GM12878 (cell line): ENCODE measurements around the gene PTPRM. TPM values are rescaled to one million over a fixed set of nuclear protein-coding genes. Genes with fewer than 3 reads are reported as not detected.

ENCODE experiments used
- ATAC-seq: fragments of 200-7000 bp; cut with Tn5 transposase; 3 replicates; pipeline ENCODE4 v1.9.1; 2020; ENCODE audit warnings: mild to moderate bottlenecking, moderate library complexity
- BruUV-seq: library from RNA; stranded (reverse); fragments of 400-500 nt; replicated peaks from 2 replicates; lab custom pipeline; 2021; lab: Mats Ljungman, UMichigan
- CTCF ChIA-PET: fragments of 300-600 bp; sonication (Branson Sonifier 250); formaldehyde crosslinking; extraction: SDS; loops from one replicate; lab custom pipeline; 2021; ENCODE audit warnings: inconsistent platforms; lab: Yijun Ruan, JAX
- POLR2A ChIA-PET: fragments of 350-600 bp; formaldehyde crosslinking; extraction: SDS; loops from one replicate; lab custom pipeline; 2021; ENCODE audit warnings: inconsistent platforms; lab: Charles Lee
- RAD21 ChIA-PET: fragments of 300-600 bp; sonication (Branson Sonifier 250); formaldehyde crosslinking; loops from one replicate; lab custom pipeline; 2023; ENCODE audit warnings: antibody characterized with exemption; ENCODE audit not compliant: unreplicated experiment; lab: Charles Lee
- SMC1A ChIA-PET: fragments of 300-600 bp; sonication (Branson Sonifier 250); formaldehyde crosslinking; loops from one replicate; lab custom pipeline; 2023; ENCODE audit not compliant: unreplicated experiment, uncharacterized antibody; lab: Charles Lee
- DNase-seq: peaks from one replicate; pipeline ENCODE4 v3.0.0-alpha.2; 2011; ENCODE audit warnings: low read depth, low spot score
- FAIRE-seq: peaks from 3 replicates; lab custom pipeline; 2011; peaks lifted over from hg19 to GRCh38; lab: Jason Lieb, UNC
- H2AFZ ChIP-seq: 2 replicates; pipeline ENCODE4 v1.6.0; 2011; ENCODE audit warnings: low read depth, low read length, control low read depth; ENCODE audit not compliant: control insufficient read depth
- H3K27ac ChIP-seq: 2 replicates; pipeline ENCODE4 v1.5.1; 2011; ENCODE audit warnings: control low read depth; ENCODE audit not compliant: control insufficient read depth, insufficient read depth
- H3K27me3 ChIP-seq, 2 experiments: replicated peaks in 1 of 2; 2 replicates each; pipeline versions ENCODE4 v1.6.0 to v1.6.1; 2011; ENCODE audit warnings: low read length in 1 of 2; ENCODE audit not compliant: control insufficient read depth in 2 of 2, insufficient read depth in 2 of 2
- H3K36me3 ChIP-seq, 2 experiments: 2 replicates each; pipeline ENCODE4 v1.5.1; 2011; ENCODE audit warnings: low read length in 1 of 2; ENCODE audit not compliant: control insufficient read depth in 2 of 2, insufficient read depth in 2 of 2
- H3K4me1 ChIP-seq: 2 replicates; pipeline ENCODE4 v1.6.1; 2011; ENCODE audit warnings: mild to moderate bottlenecking, low read length, moderate library complexity, mixed read lengths; ENCODE audit not compliant: control insufficient read depth, insufficient read depth
- H3K4me2 ChIP-seq: 2 replicates; pipeline ENCODE4 v1.6.0; 2011; ENCODE audit warnings: control low read depth; ENCODE audit not compliant: control insufficient read depth, insufficient read depth
- H3K4me3 ChIP-seq: fragments of 200-600 bp; sonication (generic); 2 replicates; pipeline ENCODE4 v1.5.1; 2016
- H3K79me2 ChIP-seq: 2 replicates; pipeline ENCODE4 v1.6.0; 2011; ENCODE audit warnings: low read length; ENCODE audit not compliant: control insufficient read depth, insufficient read depth
- H3K9ac ChIP-seq: 2 replicates; pipeline ENCODE4 v1.8.0; 2011; ENCODE audit warnings: low read length, control low read depth, mixed read lengths; ENCODE audit not compliant: control insufficient read depth, insufficient read depth
- H3K9me3 ChIP-seq: replicated peaks from 3 replicates; pipeline ENCODE4 v1.5.1; 2011; ENCODE audit warnings: mild to moderate bottlenecking, low read length; ENCODE audit not compliant: control insufficient read depth, insufficient read depth
- H4K20me1 ChIP-seq: 2 replicates; pipeline ENCODE4 v1.6.0; 2011; ENCODE audit not compliant: control insufficient read depth, insufficient read depth
- BMI1 ChIP-seq: fragments of 450-650 bp; IDR thresholded peaks from 2 replicates; pipeline ENCODE4 v1.6.1; 2016; ENCODE audit warnings: mild to moderate bottlenecking, moderate library complexity, borderline replicate concordance
- CHD4 ChIP-seq: fragments of 200-600 bp; sonication (generic); IDR thresholded peaks from 2 replicates; pipeline ENCODE4 v1.6.1; 2016; ENCODE audit warnings: mild to moderate bottlenecking
- HDGF ChIP-seq: fragments of 450-650 bp; IDR thresholded peaks from 2 replicates; pipeline ENCODE4 v1.6.1; 2016; ENCODE audit warnings: antibody characterized with exemption
- IKZF1 ChIP-seq: fragments of 450-650 bp; conservative IDR thresholded peaks from 2 replicates; pipeline ENCODE4 v1.6.1; 2017; ENCODE audit warnings: antibody characterized with exemption, mild to moderate bottlenecking
- IRF4 ChIP-seq: IDR thresholded peaks from 2 replicates; pipeline ENCODE4 v1.6.1; 2011; ENCODE audit warnings: low read depth, low read length
- RELA ChIP-seq: fragments of 450-650 bp; IDR thresholded peaks from 2 replicates; pipeline ENCODE4 v1.8.0; 2014; ENCODE audit warnings: borderline replicate concordance; ENCODE audit not compliant: partially characterized antibody
- ZBED1 ChIP-seq: IDR thresholded peaks from 2 replicates; pipeline ENCODE4 v1.6.1; 2016; ENCODE audit warnings: borderline replicate concordance
- WGBS: methylation state at CpG from one replicate; pipeline ENCODE4 v1.1.6; 2016; ENCODE audit warnings: low lambda C conversion rate; ENCODE audit not compliant: insufficient replicate concordance, insufficient coverage; ENCODE audit errors: missing lambda C conversion rate; 5-methylcytosine and 5-hydroxymethylcytosine counted together
- in situ Hi-C: fragments of 300-500 bp; cut with MboI; formaldehyde crosslinking; loops from 9 replicates; pipeline ENCODE4 v1.14.3; 2018; ENCODE audit warnings: mixed read lengths
- intact Hi-C: fragments of 100-400 bp; cut with micrococcal nuclease; formaldehyde crosslinking; loops from one replicate; pipeline ENCODE4 v1.14.2; 2022; ENCODE audit not compliant: unreplicated experiment
- polyA plus RNA-seq, 11 experiments: library from polyadenylated mRNA; depleted of rRNA in 4 of 11; unstranded in 6 of 11; stranded (reverse) in 5 of 11; fragments of >200 nt; fragmentation: Nextera tagmentation in 4 of 11; fragmentation: Illumina TruSeq in 1 of 11; extraction: Ambion mirVana in 4 of 11; extraction: Trizol in 1 of 11; gene quantifications; 1 replicate in 1 of 11; 2 replicates in 10 of 11; pipeline versions ENCODE4 v1.2.1 to v1.2.3, GENCODE V29; 2011 to 2016; ENCODE audit warnings: inconsistent platforms in 2 of 11, missing spikeins in 2 of 11, low read depth in 1 of 11
- total RNA-seq, 4 experiments: library from RNA; depleted of rRNA in 3 of 4; stranded (reverse); fragments of >200 nt in 3 of 4; fragmentation: Illumina TruSeq in 1 of 4; extraction: Trizol in 1 of 4; gene quantifications; 2 replicates each; pipeline versions ENCODE4 v1.2.1 to v1.2.3, GENCODE V29; 2013 to 2021
- TF ChIP-seq, protein P1 (sequence below): fragments of 450-650 bp; conservative IDR thresholded peaks from 2 replicates; pipeline ENCODE4 v1.6.1; 2017; ENCODE audit warnings: mild to moderate bottlenecking, moderate library complexity
- TF ChIP-seq, protein P2 (sequence below): fragments of 450-650 bp; IDR thresholded peaks from 2 replicates; pipeline ENCODE4 v1.6.1; 2016; ENCODE audit warnings: mild to moderate bottlenecking
- TF ChIP-seq, protein P3 (sequence below): fragments of 450-650 bp; formaldehyde crosslinking; IDR thresholded peaks from 2 replicates; pipeline ENCODE4 v1.4.0; 2020; ENCODE audit warnings: mild to moderate bottlenecking, moderate library complexity
- TF ChIP-seq, protein P4 (sequence below): fragments of 450-650 bp; IDR thresholded peaks from 2 replicates; pipeline ENCODE4 v1.6.1; 2018; ENCODE audit warnings: borderline replicate concordance, mild to moderate bottlenecking; ENCODE audit not compliant: partially characterized antibody

PTPRM gene
- total and polyA plus RNA-seq, 10 of the 15 experiments (the other 5 are each of a cell fraction or from before 2014, with no cell fraction given), result 0.07 to 22.6 (median 0.60) TPM

DNA sequence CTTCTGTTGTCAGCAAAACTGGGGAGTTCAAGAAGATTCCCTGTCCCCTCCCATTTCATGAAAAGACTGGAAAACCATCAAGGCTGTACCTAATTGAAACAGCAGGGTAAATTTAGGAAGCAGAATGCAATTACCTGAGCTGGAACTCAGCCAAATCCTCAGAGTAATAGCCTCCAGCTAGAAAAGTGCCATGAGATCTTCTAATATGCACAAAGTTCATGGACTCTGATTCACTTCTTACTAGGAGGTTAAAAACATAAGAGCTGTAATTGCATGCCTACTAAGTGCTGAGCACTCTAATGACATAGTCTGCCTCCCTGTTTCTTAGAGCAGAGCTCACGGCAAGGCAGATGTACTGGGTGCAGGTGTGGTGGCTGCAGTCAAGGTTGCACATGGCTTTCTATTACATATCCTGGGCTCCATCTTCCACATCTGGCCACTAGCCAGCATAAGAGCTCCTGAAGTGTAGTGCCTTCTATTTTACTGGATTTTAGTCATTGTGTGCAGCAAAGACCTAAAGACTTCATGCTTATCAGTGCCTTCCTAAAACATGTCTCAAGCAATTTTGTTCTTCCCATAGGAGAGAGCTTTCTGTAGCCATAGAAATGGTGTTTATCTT lies 341.7 kb downstream of the PTPRM start (continued):
- TF ChIP-seq, protein P1, sequence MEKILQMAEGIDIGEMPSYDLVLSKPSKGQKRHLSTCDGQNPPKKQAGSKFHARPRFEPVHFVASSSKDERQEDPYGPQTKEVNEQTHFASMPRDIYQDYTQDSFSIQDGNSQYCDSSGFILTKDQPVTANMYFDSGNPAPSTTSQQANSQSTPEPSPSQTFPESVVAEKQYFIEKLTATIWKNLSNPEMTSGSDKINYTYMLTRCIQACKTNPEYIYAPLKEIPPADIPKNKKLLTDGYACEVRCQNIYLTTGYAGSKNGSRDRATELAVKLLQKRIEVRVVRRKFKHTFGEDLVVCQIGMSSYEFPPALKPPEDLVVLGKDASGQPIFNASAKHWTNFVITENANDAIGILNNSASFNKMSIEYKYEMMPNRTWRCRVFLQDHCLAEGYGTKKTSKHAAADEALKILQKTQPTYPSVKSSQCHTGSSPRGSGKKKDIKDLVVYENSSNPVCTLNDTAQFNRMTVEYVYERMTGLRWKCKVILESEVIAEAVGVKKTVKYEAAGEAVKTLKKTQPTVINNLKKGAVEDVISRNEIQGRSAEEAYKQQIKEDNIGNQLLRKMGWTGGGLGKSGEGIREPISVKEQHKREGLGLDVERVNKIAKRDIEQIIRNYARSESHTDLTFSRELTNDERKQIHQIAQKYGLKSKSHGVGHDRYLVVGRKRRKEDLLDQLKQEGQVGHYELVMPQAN, result no peak
- TF ChIP-seq, protein P2, sequence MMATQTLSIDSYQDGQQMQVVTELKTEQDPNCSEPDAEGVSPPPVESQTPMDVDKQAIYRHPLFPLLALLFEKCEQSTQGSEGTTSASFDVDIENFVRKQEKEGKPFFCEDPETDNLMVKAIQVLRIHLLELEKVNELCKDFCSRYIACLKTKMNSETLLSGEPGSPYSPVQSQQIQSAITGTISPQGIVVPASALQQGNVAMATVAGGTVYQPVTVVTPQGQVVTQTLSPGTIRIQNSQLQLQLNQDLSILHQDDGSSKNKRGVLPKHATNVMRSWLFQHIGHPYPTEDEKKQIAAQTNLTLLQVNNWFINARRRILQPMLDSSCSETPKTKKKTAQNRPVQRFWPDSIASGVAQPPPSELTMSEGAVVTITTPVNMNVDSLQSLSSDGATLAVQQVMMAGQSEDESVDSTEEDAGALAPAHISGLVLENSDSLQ, result no peak
- TF ChIP-seq ZBED1, result no peak

DNA sequence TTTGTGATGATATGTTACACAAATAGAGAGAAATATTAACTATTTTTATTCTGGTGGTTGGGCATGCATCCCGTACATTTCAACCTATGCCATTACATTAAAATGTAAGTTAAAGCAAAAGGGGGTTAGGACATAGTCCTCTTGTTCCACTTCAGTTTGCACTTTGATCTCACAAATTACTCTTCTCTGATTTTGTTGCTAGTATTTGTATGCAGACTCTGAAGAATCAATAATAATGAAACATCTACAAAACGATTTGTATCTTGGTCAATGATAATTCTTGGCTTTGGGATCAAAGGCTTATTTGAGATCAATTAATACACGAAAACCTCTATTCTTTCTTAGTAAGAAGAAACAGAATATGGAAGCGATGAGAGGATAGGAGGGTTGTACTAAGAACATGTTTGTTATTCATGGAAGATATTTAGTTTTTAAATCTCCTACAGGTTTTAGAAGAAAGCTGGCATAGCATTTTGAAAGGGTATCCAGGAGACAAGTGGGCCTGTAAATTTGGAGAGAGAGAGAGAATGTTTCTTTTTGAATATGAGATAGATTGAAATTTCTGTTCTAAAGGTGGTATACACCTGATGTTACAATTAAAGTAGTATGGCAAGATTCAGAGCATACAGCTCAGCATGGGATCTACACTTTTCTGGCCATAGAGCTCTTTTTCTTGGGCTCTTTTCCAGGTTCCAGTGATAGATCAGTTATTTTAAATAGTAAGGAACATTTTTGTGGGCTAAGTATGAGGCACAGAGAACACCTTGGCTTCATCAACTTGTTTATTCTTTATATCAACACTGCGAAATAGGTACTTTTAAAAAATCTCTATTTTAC lies 347.9 kb downstream of the PTPRM start:
- H4K20me1 ChIP-seq, result no peaks in the 10 kb centered on the region
- in situ Hi-C loops, result no loop called here
- H3K9me3 ChIP-seq, result no peaks in the 10 kb centered on the region
- CTCF ChIA-PET, result no interaction called here
- FAIRE-seq (no peak), ATAC-seq (no peak), DNase-seq (no peak)
- H2AFZ ChIP-seq, result no peak overlapping the region
- 20% methylated on average over 5 of the region's 5 CpGs for WGBS
- H3K36me3 ChIP-seq, result no peaks in the 10 kb centered on the region
- SMC1A ChIA-PET, result interaction anchor here (0.8 to 1.0 kb wide), 2 partner anchors 11 to 19 kb away, joined by 3 to 4 read pairs; no protein-coding TSS in a partner anchor
- no peaks in the 10 kb centered on the region for H3K4me1 ChIP-seq
- no peak overlapping the region for H3K9ac ChIP-seq
- RAD21 ChIA-PET, result no interaction called here
- POLR2A ChIA-PET, result interaction anchor here (0.6 kb wide), 1 partner anchor 90 kb away, joined by 3 read pairs; no protein-coding TSS in a partner anchor
- H3K4me2 ChIP-seq, result no peak overlapping the region
- intact Hi-C loops, result no loop called here
- H3K4me3 ChIP-seq, result no peak overlapping the region
- H3K79me2 ChIP-seq, result no peaks in the 10 kb centered on the region
- no peaks in the 10 kb centered on the region for H3K27me3 ChIP-seq
- no TSS peak for BruUV-seq
- no peak overlapping the region for H3K27ac ChIP-seq
- TF ChIP-seq RELA, result no peak
- TF ChIP-seq, protein P3, sequence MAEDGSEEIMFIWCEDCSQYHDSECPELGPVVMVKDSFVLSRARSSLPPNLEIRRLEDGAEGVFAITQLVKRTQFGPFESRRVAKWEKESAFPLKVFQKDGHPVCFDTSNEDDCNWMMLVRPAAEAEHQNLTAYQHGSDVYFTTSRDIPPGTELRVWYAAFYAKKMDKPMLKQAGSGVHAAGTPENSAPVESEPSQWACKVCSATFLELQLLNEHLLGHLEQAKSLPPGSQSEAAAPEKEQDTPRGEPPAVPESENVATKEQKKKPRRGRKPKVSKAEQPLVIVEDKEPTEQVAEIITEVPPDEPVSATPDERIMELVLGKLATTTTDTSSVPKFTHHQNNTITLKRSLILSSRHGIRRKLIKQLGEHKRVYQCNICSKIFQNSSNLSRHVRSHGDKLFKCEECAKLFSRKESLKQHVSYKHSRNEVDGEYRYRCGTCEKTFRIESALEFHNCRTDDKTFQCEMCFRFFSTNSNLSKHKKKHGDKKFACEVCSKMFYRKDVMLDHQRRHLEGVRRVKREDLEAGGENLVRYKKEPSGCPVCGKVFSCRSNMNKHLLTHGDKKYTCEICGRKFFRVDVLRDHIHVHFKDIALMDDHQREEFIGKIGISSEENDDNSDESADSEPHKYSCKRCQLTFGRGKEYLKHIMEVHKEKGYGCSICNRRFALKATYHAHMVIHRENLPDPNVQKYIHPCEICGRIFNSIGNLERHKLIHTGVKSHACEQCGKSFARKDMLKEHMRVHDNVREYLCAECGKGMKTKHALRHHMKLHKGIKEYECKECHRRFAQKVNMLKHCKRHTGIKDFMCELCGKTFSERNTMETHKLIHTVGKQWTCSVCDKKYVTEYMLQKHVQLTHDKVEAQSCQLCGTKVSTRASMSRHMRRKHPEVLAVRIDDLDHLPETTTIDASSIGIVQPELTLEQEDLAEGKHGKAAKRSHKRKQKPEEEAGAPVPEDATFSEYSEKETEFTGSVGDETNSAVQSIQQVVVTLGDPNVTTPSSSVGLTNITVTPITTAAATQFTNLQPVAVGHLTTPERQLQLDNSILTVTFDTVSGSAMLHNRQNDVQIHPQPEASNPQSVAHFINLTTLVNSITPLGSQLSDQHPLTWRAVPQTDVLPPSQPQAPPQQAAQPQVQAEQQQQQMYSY, result no peak
- TF ChIP-seq IRF4, result no peak
- no peak for TF ChIP-seq BMI1
- no peak for TF ChIP-seq CHD4
- no peak for TF ChIP-seq IKZF1
- TF ChIP-seq, protein P4, sequence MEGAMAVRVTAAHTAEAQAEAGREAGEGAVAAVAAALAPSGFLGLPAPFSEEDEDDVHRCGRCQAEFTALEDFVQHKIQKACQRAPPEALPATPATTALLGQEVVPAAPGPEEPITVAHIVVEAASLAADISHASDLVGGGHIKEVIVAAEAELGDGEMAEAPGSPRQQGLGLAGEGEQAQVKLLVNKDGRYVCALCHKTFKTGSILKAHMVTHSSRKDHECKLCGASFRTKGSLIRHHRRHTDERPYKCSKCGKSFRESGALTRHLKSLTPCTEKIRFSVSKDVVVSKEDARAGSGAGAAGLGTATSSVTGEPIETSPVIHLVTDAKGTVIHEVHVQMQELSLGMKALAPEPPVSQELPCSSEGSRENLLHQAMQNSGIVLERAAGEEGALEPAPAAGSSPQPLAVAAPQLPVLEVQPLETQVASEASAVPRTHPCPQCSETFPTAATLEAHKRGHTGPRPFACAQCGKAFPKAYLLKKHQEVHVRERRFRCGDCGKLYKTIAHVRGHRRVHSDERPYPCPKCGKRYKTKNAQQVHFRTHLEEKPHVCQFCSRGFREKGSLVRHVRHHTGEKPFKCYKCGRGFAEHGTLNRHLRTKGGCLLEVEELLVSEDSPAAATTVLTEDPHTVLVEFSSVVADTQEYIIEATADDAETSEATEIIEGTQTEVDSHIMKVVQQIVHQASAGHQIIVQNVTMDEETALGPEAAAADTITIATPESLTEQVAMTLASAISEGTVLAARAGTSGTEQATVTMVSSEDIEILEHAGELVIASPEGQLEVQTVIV, result no peak
- TF ChIP-seq HDGF, result no peak
